Measurements from ENCODE around the gene AUTS2. TPM values are rescaled to one million over a fixed set of nuclear protein-coding genes. Genes with fewer than 3 reads are reported as not detected.

Gene AUTS2
- total and polyA plus RNA-seq, 2 donors (not counting 1 experiment from before 2014, with no cell fraction given) = 0.60 to 9.1 TPM

GRCh38 chr7:70301673-70302185, 703.5 kb downstream of the AUTS2 start:
- H3K27me3 ChIP-seq (ENCODE audit: control insufficient read depth, insufficient read depth, low read length) = no peaks in the 10 kb centered on the region
- no peak overlapping the region for H3K4me2 ChIP-seq (ENCODE audit: extremely low read depth, insufficient read depth, low read length)
- no peaks in the 10 kb centered on the region for H4K20me1 ChIP-seq (ENCODE audit: control insufficient read depth, extremely low read depth, insufficient read depth, low read length)
- no peak overlapping the region for H3K9ac ChIP-seq (ENCODE audit: insufficient read depth, low read length)
- no peak for TF ChIP-seq EZH2 (IDR thresholded peaks at IDR 0.05; ENCODE audit: low read length, missing control alignments)
- TF ChIP-seq, protein P1, sequence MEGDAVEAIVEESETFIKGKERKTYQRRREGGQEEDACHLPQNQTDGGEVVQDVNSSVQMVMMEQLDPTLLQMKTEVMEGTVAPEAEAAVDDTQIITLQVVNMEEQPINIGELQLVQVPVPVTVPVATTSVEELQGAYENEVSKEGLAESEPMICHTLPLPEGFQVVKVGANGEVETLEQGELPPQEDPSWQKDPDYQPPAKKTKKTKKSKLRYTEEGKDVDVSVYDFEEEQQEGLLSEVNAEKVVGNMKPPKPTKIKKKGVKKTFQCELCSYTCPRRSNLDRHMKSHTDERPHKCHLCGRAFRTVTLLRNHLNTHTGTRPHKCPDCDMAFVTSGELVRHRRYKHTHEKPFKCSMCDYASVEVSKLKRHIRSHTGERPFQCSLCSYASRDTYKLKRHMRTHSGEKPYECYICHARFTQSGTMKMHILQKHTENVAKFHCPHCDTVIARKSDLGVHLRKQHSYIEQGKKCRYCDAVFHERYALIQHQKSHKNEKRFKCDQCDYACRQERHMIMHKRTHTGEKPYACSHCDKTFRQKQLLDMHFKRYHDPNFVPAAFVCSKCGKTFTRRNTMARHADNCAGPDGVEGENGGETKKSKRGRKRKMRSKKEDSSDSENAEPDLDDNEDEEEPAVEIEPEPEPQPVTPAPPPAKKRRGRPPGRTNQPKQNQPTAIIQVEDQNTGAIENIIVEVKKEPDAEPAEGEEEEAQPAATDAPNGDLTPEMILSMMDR (conservative IDR thresholded peaks at IDR 0.05 in 1 of 2, IDR thresholded peaks at IDR 0.05 in 1 of 2; ENCODE audit: low read depth in 1 of 2, low read length in 2 of 2) = no peak
- H3K9me3 ChIP-seq (ENCODE audit: control insufficient read depth, insufficient read depth, low read depth, low read length) = no peaks in the 10 kb centered on the region
- DNase-seq (ENCODE audit: low read depth in 2 of 2) = no peak
- H3K36me3 ChIP-seq (ENCODE audit: control insufficient read depth, insufficient read depth, low read length) = no peaks in the 10 kb centered on the region
- no peak overlapping the region for H3K4me3 ChIP-seq (replicated peaks in 1 of 4; ENCODE audit: control extremely low read depth in 1 of 4, insufficient read depth in 1 of 4, low read depth in 3 of 4, low read length in 4 of 4)
- H2AFZ ChIP-seq (ENCODE audit: low read length) = no peak overlapping the region
- H3K27ac ChIP-seq (ENCODE audit: insufficient read depth, low read length) = no peak overlapping the region
- H3K79me2 ChIP-seq (ENCODE audit: control insufficient read depth, insufficient read depth, low read length) = no peaks in the 10 kb centered on the region
- H3K4me1 ChIP-seq (ENCODE audit: control insufficient read depth, extremely low read depth, insufficient read depth, low read length) = no peaks in the 10 kb centered on the region

DNA sequence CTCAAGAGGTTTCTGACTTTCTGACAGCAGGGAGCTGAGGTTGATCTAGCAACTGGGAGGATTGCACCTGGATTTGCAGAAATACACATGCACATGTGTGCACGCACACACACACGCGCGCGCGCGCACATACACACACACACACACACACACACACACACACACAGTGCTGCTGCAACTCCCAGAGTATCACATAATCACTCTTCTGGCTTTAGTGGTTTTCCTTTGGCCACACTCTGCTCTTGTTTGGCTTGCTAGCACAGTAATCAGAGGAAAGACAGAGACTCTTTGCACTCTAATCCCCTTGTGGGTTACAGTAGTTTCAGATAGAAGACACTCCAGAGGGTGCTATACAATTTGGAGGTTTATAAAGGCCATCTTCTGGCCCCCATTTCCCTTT, 705.0 kb downstream of the AUTS2 start:
- Histone ChIP-seq H3K79me2 (ENCODE audit: control insufficient read depth, insufficient read depth, low read length) (no peaks in the 10 kb centered on the region), H3K9me3 (ENCODE audit: control insufficient read depth, insufficient read depth, low read depth, low read length) (no peaks in the 10 kb centered on the region), H2AFZ (ENCODE audit: low read length) (no peak overlapping the region), H3K4me2 (ENCODE audit: extremely low read depth, insufficient read depth, low read length) (no peak overlapping the region), H3K36me3 (ENCODE audit: control insufficient read depth, insufficient read depth, low read length) (no peaks in the 10 kb centered on the region), H3K4me3 (replicated peaks in 1 of 4; ENCODE audit: control extremely low read depth in 1 of 4, insufficient read depth in 1 of 4, low read depth in 3 of 4, low read length in 4 of 4) (no peak overlapping the region), H3K27me3 (ENCODE audit: control insufficient read depth, insufficient read depth, low read length) (no peaks in the 10 kb centered on the region), H3K27ac (ENCODE audit: insufficient read depth, low read length) (no peak overlapping the region), H3K9ac (ENCODE audit: insufficient read depth, low read length) (no peak overlapping the region), H4K20me1 (ENCODE audit: control insufficient read depth, extremely low read depth, insufficient read depth, low read length) (no peaks in the 10 kb centered on the region), H3K4me1 (ENCODE audit: control insufficient read depth, extremely low read depth, insufficient read depth, low read length) (no peaks in the 10 kb centered on the region)
- no peak for TF ChIP-seq EZH2 (IDR thresholded peaks at IDR 0.05; ENCODE audit: low read length, missing control alignments)
- TF ChIP-seq, protein P1 (conservative IDR thresholded peaks at IDR 0.05 in 1 of 2, IDR thresholded peaks at IDR 0.05 in 1 of 2; ENCODE audit: low read depth in 1 of 2, low read length in 2 of 2) = no peak
- no peak for DNase-seq (ENCODE audit: low read depth in 2 of 2)

DNA sequence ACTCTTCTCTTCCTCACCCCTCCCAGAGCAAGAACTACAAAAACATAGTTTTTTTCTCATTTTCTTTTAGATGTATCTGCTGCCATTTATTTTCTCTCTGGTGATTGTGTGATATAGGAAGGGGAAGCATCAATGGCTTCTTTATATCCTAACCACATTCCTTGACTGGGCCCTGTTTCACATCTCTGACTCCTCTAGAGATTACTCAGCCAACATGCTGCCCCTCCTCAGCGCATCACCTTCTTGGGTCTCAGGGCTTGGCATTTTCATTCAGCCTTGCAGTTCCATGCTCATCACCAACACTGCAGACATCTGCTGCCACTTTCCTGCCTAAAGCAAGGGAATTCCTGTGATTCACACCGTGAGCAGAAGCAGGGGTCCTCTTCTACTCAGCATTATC, 705.5 kb downstream of the AUTS2 start:
- H3K4me1 ChIP-seq (ENCODE audit: control insufficient read depth, extremely low read depth, insufficient read depth, low read length) = no peaks in the 10 kb centered on the region
- H3K9me3 ChIP-seq (ENCODE audit: control insufficient read depth, insufficient read depth, low read depth, low read length) = no peaks in the 10 kb centered on the region

More for the DNA sequence above, 705.5 kb downstream of the AUTS2 start:
- H2AFZ ChIP-seq (ENCODE audit: low read length) = no peak overlapping the region
- H3K36me3 ChIP-seq (ENCODE audit: control insufficient read depth, insufficient read depth, low read length) = no peaks in the 10 kb centered on the region
- H3K79me2 ChIP-seq (ENCODE audit: control insufficient read depth, insufficient read depth, low read length) = no peaks in the 10 kb centered on the region
- DNase-seq (ENCODE audit: low read depth in 2 of 2) = no peak
- H3K27ac ChIP-seq (ENCODE audit: insufficient read depth, low read length) = no peak overlapping the region
- H3K9ac ChIP-seq (ENCODE audit: insufficient read depth, low read length) = no peak overlapping the region
- H4K20me1 ChIP-seq (ENCODE audit: control insufficient read depth, extremely low read depth, insufficient read depth, low read length) = no peaks in the 10 kb centered on the region
- H3K4me3 ChIP-seq (replicated peaks in 1 of 4; ENCODE audit: control extremely low read depth in 1 of 4, insufficient read depth in 1 of 4, low read depth in 3 of 4, low read length in 4 of 4) = no peak overlapping the region
- H3K27me3 ChIP-seq (ENCODE audit: control insufficient read depth, insufficient read depth, low read length) = no peaks in the 10 kb centered on the region
- no peak overlapping the region for H3K4me2 ChIP-seq (ENCODE audit: extremely low read depth, insufficient read depth, low read length)
- no peak for TF ChIP-seq EZH2 (IDR thresholded peaks at IDR 0.05; ENCODE audit: low read length, missing control alignments)
- TF ChIP-seq, protein P1 (conservative IDR thresholded peaks at IDR 0.05 in 1 of 2, IDR thresholded peaks at IDR 0.05 in 1 of 2; ENCODE audit: low read depth in 1 of 2, low read length in 2 of 2) = no peak
